OCI-LY3 (cell line): Measurements from ENCODE around the gene SHC4.

Experiments used
- H2AFZ ChIP-seq: fragments of 200-600, 300-600 bp; shearing (Covaris generic); 2 replicates; pipeline ENCODE4 v1.6.0; 2014; ENCODE audit warnings: antibody characterized with exemption, low read depth, low read length
- H3K27ac ChIP-seq: fragments of 200-600, 300-600 bp; sonication (generic); 2 replicates; pipeline ENCODE4 v1.5.1; 2014; ENCODE audit warnings: mild to moderate bottlenecking, low read length, moderate library complexity, mixed read lengths
- H3K27me3 ChIP-seq: fragments of 200-600, 300-600 bp; sonication (generic); 2 replicates; pipeline ENCODE4 v1.6.1; 2014; ENCODE audit warnings: low read depth, low read length, mixed read lengths
- H3K36me3 ChIP-seq: fragments of 200-600, 300-600 bp; sonication (generic); replicated peaks from 2 replicates; pipeline ENCODE3; 2014; ENCODE audit warnings: low read depth, low read length, mixed read lengths
- H3K4me1 ChIP-seq: fragments of 300-600, 200-600 bp; sonication (generic); 2 replicates; pipeline ENCODE4 v1.6.1; 2014; ENCODE audit warnings: low read length, mixed read lengths
- H3K4me2 ChIP-seq: fragments of 200-600, 300-600 bp; sonication (generic); 2 replicates; pipeline ENCODE4 v1.6.1; 2014; ENCODE audit warnings: low read length, mixed read lengths
- H3K4me3 ChIP-seq: fragments of 300-600, 200-600 bp; sonication (generic); 2 replicates; pipeline ENCODE4 v1.5.1; 2014; ENCODE audit warnings: antibody characterized with exemption, mild to moderate bottlenecking, low read length, moderate library complexity
- H3K79me2 ChIP-seq: fragments of 300-600, 200-600 bp; shearing (Covaris generic); 2 replicates; pipeline ENCODE4 v1.6.1; 2014; ENCODE audit warnings: mild to moderate bottlenecking, low read length, mixed read lengths
- H3K9ac ChIP-seq: fragments of 300-600, 200-600 bp; shearing (Covaris generic); 2 replicates; pipeline ENCODE4 v1.6.0; 2014; ENCODE audit warnings: mild to moderate bottlenecking, low read length, moderate library complexity
- H3K9me3 ChIP-seq: fragments of 200-600, 300-600 bp; shearing (Covaris generic); 2 replicates; pipeline ENCODE4 v1.6.1; 2014; ENCODE audit warnings: low read length, mixed read lengths; ENCODE audit not compliant: insufficient read depth
- H4K20me1 ChIP-seq: fragments of 200-600, 300-600 bp; sonication (generic); 2 replicates; pipeline ENCODE4 v1.6.1; 2016; ENCODE audit warnings: low read length, mixed read lengths; ENCODE audit not compliant: insufficient read depth
- CTCF ChIP-seq: fragments of 200-600, 300-600 bp; sonication (generic); IDR thresholded peaks from 2 replicates; pipeline ENCODE4 v1.5.1; 2014; ENCODE audit warnings: antibody characterized with exemption, low read length, low read depth
- EZH2phosphoT487 ChIP-seq: fragments of 200-600 bp; shearing (Covaris generic); IDR thresholded peaks from 2 replicates; pipeline ENCODE4 v1.6.1; 2018; ENCODE audit warnings: antibody characterized with exemption, mixed run types, low read depth

Gene SHC4

DNA sequence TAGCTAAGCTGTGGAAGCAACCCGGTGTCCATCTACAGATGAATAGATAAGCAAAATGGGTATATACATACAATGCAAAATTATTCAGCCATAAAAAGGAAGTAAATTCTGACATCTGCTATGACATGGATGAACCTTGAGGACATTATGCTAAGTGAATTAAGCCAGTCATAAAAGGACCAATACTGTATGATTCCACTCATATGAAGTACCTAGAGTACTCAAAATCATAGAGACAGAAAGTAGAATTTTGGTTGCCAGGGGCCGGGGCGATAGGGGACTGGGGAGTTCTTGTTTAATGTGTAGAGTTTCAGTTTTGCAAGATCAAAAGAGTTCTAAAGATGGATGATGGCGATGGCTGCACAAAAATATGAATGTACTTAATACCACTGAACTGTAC lies 75.5 kb downstream of the SHC4 start:
- Histone ChIP-seq H4K20me1 (no peaks in the 10 kb centered on the region), H3K27ac (no peak overlapping the region), H3K36me3 (no peaks in the 10 kb centered on the region), H3K27me3 (0 out of 2 replicates have a peak, but pooled peaks cover 4% of the 10 kb centered on the region), H3K9me3 (no peaks in the 10 kb centered on the region), H3K4me3 (no peak overlapping the region), H2AFZ (no peak overlapping the region), H3K79me2 (no peaks in the 10 kb centered on the region), H3K4me1 (peaks cover 5% of the 10 kb centered on the region; the same call in 1 of the 2 replicates), H3K9ac (no peak overlapping the region), H3K4me2 (0 out of 2 replicates have a peak overlapping the region, but pooled peaks have one; percentile 16)
- TF ChIP-seq EZH2phosphoT487 (no peak), CTCF (no peak)

DNA sequence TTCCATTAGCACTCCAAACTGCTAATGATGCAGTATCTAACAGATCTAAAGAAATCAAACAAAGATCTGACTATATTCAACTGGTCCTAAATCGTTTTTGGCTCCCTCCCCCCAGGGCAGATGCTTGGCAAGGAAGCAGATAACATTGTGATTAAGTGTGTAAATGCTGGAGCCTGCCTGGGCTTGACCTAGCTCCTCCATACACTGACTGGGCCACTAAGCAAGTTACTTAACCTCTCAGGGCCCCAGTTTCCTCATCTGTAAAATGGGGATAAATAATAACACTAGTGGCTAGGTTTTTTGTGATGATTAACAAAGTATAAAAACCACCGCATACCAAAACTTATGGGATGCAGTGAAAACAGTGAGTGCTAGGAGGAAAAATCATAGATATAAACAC lies 76.6 kb downstream of the SHC4 start:
- Histone ChIP-seq H3K9ac (no peak overlapping the region), H3K79me2 (no peaks in the 10 kb centered on the region), H3K4me3 (no peak overlapping the region), H3K9me3 (no peaks in the 10 kb centered on the region), H3K27ac (no peak overlapping the region), H3K4me2 (no peak overlapping the region), H4K20me1 (no peaks in the 10 kb centered on the region), H2AFZ (no peak overlapping the region), H3K27me3 (no peaks in the 10 kb centered on the region), H3K36me3 (no peaks in the 10 kb centered on the region), H3K4me1 (peaks cover 5% of the 10 kb centered on the region; the same call in 1 of the 2 replicates)
- TF ChIP-seq EZH2phosphoT487: no peak
- TF ChIP-seq CTCF: no peak

DNA sequence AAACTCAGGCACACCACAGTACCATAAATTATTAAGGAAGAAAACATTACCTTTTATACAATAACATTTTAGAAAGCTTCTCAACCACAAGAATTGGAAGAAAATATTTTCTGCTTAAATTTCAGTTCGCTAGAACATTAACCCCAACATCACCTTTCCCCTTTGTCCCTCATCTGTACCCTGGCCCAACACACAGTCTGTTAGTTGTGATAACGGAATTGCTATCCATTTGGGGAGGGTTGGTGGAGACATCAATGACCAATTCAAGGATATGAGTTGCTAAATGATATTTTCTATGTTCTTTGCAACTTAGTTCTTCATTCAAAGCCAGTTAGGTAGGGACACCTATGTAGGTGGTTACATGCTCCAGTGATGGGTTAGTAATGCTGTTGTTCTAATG lies 80.0 kb downstream of the SHC4 start:
- Histone ChIP-seq H3K4me1 (peaks cover 18% of the 10 kb centered on the region), H3K9ac (no peak overlapping the region), H2AFZ (no peak overlapping the region), H3K4me3 (no peak overlapping the region), H4K20me1 (peaks cover 13% of the 10 kb centered on the region), H3K79me2 (peaks cover 16% of the 10 kb centered on the region), H3K27ac (no peak overlapping the region), H3K4me2 (no peak overlapping the region), H3K27me3 (no peaks in the 10 kb centered on the region), H3K9me3 (no peaks in the 10 kb centered on the region), H3K36me3 (peaks cover 17% of the 10 kb centered on the region)
- TF ChIP-seq CTCF: no peak
- no peak for TF ChIP-seq EZH2phosphoT487

DNA sequence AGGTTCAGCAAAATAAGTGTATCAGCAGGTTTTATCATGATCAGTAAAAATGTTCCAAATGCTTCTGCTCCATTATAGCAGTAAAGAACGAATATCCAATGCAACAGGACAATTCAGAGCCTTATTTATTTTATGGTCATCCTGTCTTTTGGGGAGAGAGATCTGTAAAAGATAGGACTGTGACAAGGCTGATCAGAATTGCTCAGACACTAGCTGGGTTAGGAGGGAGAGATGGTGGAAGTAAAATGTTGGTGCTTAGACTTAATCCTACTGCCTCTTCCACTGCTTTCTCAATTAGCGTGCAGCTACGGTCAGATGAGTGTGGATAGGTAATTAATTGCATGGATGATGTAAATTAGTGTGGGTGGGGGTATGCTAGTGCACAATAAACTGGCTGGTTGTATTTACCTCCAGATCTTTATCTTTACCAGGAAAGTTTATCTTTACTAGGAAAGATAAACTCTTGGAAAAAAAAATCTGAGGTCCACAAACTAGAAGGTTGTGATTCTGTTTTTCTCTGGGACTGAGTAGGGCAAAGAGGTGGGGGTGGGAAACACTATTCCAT lies 83.6 kb downstream of the SHC4 start:
- no peak overlapping the region for H3K27ac ChIP-seq
- peaks cover 23% of the 10 kb centered on the region for H3K4me1 ChIP-seq
- TF ChIP-seq EZH2phosphoT487 (no peak), CTCF (no peak)
- H2AFZ ChIP-seq: no peak overlapping the region
- H3K4me3 ChIP-seq: no peak overlapping the region
- H3K4me2 ChIP-seq: peak overlapping the region; percentile 73; the same call in 1 of the 2 replicates
- no peaks in the 10 kb centered on the region for H3K9me3 ChIP-seq
- no peaks in the 10 kb centered on the region for H3K27me3 ChIP-seq
- H3K9ac ChIP-seq: no peak overlapping the region
- H3K36me3 ChIP-seq: peaks cover 17% of the 10 kb centered on the region
- peaks cover 24% of the 10 kb centered on the region for H3K79me2 ChIP-seq
- H4K20me1 ChIP-seq: peaks cover 13% of the 10 kb centered on the region
